T-helper 22 cell (primary cell): ENCODE data around the gene DGKB.
"Not testable (repeated sequence)": the region's sequence is repeated elsewhere in the genome, so short reads cannot be mapped to it uniquely, and the experiment has no call there.

Experiments
- DNase-seq: peaks from one replicate; pipeline ENCODE4 v3.0.0-alpha.2; 2020; ENCODE audit warnings: low read depth

DGKB gene

GRCh38 chr7:14289957-14290356 lies 612.6 kb downstream of the DGKB start:
- no peak for DNase-seq

- DNase-seq: no peak
Observed at GRCh38 chr7:14288701-14289100, 613.9 kb downstream of the DGKB start.

- DNase-seq: no peak
Observed at GRCh38 chr7:14287398-14287797, 615.2 kb downstream of the DGKB start.

- no peak for DNase-seq
Observed at GRCh38 chr7:14286036-14286435, 616.5 kb downstream of the DGKB start.

GRCh38 chr7:14279065-14279871 lies 623.3 kb downstream of the DGKB start:
- DNase-seq: not testable (repeated sequence)

- DNase-seq: no peak
Observed at GRCh38 chr7:14275356-14275755, 627.2 kb downstream of the DGKB start.

GRCh38 chr7:14271441-14271840 lies 631.1 kb downstream of the DGKB start:
- DNase-seq: no peak

- no peak for DNase-seq
Observed at GRCh38 chr7:14270099-14270498, 632.5 kb downstream of the DGKB start.

- no peak for DNase-seq
Observed at GRCh38 chr7:14260011-14260410, 642.5 kb downstream of the DGKB start.

GRCh38 chr7:14258861-14259260 lies 643.7 kb downstream of the DGKB start:
- DNase-seq: no peak

GRCh38 chr7:14258441-14258840 lies 644.1 kb downstream of the DGKB start:
- DNase-seq: no peak

GRCh38 chr7:14252458-14252857 lies 650.1 kb downstream of the DGKB start:
- DNase-seq: no peak

- no peak for DNase-seq
Observed at GRCh38 chr7:14242175-14242574, 660.4 kb downstream of the DGKB start.

- DNase-seq: no peak
Observed at GRCh38 chr7:14236834-14237233, 665.7 kb downstream of the DGKB start.

- no peak for DNase-seq
Observed at GRCh38 chr7:14235056-14235455, 667.5 kb downstream of the DGKB start.

GRCh38 chr7:14233868-14234369 lies 668.6 kb downstream of the DGKB start:
- no peak for DNase-seq

GRCh38 chr7:14233076-14233867 lies 669.3 kb downstream of the DGKB start:
- no peak for DNase-seq

- no peak for DNase-seq
Observed at GRCh38 chr7:14229047-14229446, 673.5 kb downstream of the DGKB start.

- no peak for DNase-seq
Observed at GRCh38 chr7:14228341-14228740, 674.2 kb downstream of the DGKB start.

- DNase-seq: no peak
Observed at GRCh38 chr7:14226126-14226525, 676.4 kb downstream of the DGKB start.

GRCh38 chr7:14219125-14219524 lies 683.4 kb downstream of the DGKB start:
- no peak for DNase-seq

GRCh38 chr7:14218338-14218737 lies 684.2 kb downstream of the DGKB start:
- DNase-seq: no peak

- no peak for DNase-seq
Observed at GRCh38 chr7:14209896-14210484, 692.6 kb downstream of the DGKB start.
